ENCODE measurements around the gene CCDC14. TPM values are rescaled to one million over a fixed set of nuclear protein-coding genes. Genes with fewer than 3 reads are reported as not detected.

Gene CCDC14
- total RNA-seq (2022; extraction: Qiagen RNA extraction): 17.7 to 22.0 TPM (median 18.6 TPM) in 5 replicates

GRCh38 chr3:123960781-123961507, at the start of gene CCDC14:
CCDC14 (minus strand) TSS chr3:123961229; CDS start chr3:123961173, 56 bp downstream.

GRCh38 chr3:123991730-123992588, 30.9 kb upstream of the CCDC14 start, which contains the start of gene ROPN1:
ROPN1 (minus strand) TSS chr3:123992124; CDS start chr3:123980481, 11,643 bp downstream.

GRCh38 chr3:123884203-123884831, 76.7 kb downstream of the CCDC14 start, which contains the start of gene MYLK:
MYLK (minus strand) TSS chr3:123884332; CDS start chr3:123793841, 90,491 bp downstream.

Other genes starting within 250 kb of the CCDC14 start
- gene MYLK, start 76.9 kb downstream of the CCDC14 start, total RNA-seq (2022; extraction: Qiagen RNA extraction): 13.4 to 18.6 TPM (median 16.7 TPM) in 5 replicates
- gene ROPN1, start 30.9 kb upstream of the CCDC14 start, total RNA-seq (2022; extraction: Qiagen RNA extraction): not detected in 5 replicates
- 1.5 to 2.2 TPM (median 1.7 TPM) in 5 replicates for gene KALRN, start 72.1 kb upstream of the CCDC14 start, total RNA-seq (2022; extraction: Qiagen RNA extraction)